COLO829 (cell line): ENCODE measurements around the gene BNIP5.

Source experiments
- DNase-seq: peaks from one replicate; pipeline ENCODE4 v3.0.0; 2012; ENCODE audit warnings: low spot score

The BNIP5 gene

GRCh38 chr6:36323062-36323461, 13.6 kb downstream of the BNIP5 start:
- no peak for DNase-seq

GRCh38 chr6:36322591-36322990, 14.1 kb downstream of the BNIP5 start:
- DNase-seq, result no peak

GRCh38 chr6:36320475-36320874, 16.2 kb downstream of the BNIP5 start:
- peak; percentile 38 for DNase-seq

- DNase-seq, result no peak
Observed at GRCh38 chr6:36319821-36320220, 16.9 kb downstream of the BNIP5 start.

- DNase-seq, result no peak
Observed at GRCh38 chr6:36319436-36319762, 17.3 kb downstream of the BNIP5 start.

- no peak for DNase-seq
Observed at GRCh38 chr6:36318690-36319435, 17.8 kb downstream of the BNIP5 start.

GRCh38 chr6:36317623-36318022, 19.1 kb downstream of the BNIP5 start:
- DNase-seq, result no peak

GRCh38 chr6:36315921-36316320, 20.8 kb downstream of the BNIP5 start:
- no peak for DNase-seq

- peak; percentile 59 for DNase-seq
Observed at GRCh38 chr6:36314221-36315014, 22.3 kb downstream of the BNIP5 start.

- DNase-seq, result no peak
Observed at GRCh38 chr6:36313649-36313936, 23.1 kb downstream of the BNIP5 start.

GRCh38 chr6:36312854-36313648, 23.6 kb downstream of the BNIP5 start:
- no peak for DNase-seq

DNA sequence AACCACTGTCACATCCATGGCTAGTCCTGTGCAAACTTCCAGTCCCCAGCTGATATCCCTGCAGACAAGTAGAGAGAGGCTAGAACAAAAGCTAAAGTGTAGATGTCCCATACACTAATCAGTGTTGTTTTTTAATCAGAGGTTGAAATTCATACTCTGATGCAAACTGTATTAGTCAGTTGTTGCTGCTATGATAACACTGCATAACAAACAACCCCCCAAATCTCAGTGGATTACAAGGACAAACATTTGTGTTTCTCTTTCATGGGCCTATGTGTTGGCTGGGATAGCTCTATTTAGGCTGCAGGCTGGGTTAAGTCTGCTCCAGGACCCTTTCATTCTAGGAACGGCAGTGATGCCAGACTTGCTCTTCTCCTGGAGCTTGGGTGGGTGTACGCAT, 26.8 kb downstream of the BNIP5 start:
- no peak for DNase-seq

DNA sequence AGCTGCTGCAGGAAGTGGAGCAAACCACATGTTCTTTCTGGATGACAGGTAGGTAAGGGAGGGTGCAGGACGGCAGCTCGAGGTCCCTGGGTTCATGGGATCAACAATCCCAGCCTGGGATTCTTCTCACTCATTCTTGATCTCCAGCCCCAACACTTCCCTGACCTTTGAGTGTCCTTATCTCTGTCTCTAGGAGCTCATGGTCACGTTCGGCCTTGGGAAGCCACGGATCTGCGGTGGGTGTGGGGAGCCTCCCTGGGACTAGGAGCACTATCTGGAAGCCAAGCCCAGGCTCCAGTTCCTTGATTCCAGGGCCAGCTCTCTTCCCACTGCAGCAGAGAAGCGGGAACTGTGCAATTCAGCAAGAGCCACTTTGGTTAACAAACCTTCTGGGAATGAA, 27.5 kb downstream of the BNIP5 start:
- DNase-seq, result no peak

- DNase-seq, result no peak
Observed at GRCh38 chr6:36308514-36308913, 28.2 kb downstream of the BNIP5 start.

GRCh38 chr6:36306375-36306774, 30.3 kb downstream of the BNIP5 start:
- DNase-seq, result no peak

DNA sequence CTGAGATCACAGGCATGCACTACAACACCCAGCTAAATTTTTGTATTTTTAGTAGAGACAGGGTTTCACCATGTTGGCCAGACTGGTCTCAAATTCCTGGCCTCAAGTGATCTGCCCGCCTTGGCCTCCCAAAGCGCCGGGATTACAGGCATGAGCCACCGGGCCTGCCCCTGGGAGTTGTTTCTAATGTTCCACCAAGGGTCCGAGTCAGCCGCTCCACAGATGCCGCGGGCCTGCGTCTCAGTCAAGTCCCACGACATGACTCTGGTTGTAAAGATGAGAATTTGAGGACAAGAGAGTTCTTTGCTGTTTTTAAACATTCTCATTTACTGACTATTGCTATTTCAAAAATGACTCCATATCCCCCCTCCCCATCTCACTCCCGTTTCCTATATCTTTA, 30.8 kb downstream of the BNIP5 start:
- DNase-seq, result no peak

DNA sequence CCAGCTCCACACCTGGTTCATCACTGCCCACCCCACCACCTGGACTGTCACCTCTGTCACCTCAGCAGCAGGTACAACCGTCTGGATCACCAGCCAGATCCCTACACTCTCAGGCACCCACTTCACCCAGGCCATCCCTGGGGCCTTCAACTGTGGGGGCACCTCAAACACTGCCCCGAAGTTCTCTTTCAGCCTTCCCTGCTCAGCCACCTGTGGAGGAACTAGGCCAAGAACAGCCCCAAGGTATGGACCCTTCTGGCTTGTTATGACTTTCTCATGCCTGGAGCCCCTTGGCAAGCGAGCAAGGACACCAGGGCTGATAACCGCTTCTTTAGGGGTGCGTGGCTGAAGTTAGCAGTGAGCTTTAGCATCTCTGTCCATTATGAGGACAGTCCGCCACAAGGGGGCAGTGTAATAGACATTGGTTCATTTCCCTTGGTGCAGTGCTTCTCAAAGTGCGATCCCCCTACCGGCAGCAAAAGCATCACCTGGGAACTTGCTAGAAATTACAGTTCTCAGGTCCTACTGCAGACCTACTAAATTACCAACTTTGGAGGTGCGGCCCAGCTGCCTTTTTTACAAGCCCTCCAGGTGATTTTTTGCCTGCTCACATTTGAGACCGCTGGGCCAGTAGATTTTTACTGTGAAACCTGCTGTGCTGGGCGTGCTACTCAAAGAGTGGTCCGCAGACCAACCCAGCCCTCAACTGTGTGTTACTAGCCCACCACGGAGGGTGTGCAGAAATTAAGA, 34.3 kb downstream of the BNIP5 start:
- DNase-seq, result peak; percentile 84

DNA sequence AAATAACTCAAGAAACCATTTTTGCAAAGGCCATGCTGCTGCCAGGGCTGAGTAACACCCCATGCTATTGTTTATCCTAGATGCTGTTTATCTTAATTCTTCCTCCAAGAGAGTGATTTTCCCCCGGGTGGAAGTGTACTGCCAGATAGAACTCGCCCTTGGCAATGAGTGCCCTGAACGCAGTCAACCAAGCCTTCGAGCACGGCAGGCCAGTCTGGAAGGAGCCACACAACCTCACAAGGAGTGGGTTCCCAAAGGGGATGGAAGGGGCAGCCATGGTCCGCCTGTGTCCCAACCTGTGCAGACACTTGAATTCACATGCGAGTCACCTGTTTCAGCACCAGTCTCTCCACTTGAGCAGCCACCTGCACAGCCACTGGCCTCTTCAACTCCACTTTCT, 34.9 kb downstream of the BNIP5 start:
- DNase-seq, result no peak

DNA sequence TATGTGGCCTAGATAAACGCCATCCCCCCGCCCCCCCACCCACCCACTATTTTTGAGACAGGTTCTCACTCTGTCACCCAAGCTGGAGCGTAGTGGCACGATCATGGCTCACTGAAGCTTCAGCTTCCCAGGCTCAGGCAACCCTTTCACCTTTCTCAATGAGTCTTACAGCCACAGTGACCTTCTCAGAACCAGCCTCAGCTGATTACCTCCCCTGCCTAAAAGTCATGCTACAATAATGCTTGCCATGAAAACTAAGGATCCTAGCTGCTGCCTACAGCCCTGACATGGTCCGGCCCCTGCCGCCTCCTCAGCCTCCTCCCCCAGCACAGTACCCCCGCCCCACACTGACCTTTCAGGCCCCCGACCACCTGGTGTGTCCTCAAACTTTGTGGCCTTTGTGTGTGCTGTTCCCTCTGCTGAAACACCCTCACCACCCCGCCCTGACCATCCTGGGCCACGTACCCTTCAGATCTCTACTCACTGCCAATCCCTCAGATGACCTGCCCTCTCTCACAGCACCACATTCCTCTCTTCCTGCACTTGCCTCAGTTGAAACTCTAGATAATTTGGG, 35.5 kb downstream of the BNIP5 start:
- no peak for DNase-seq

GRCh38 chr6:36298027-36298426, 38.7 kb downstream of the BNIP5 start:
- DNase-seq, result no peak

- DNase-seq, result no peak
Observed at GRCh38 chr6:36297511-36297910, 39.2 kb downstream of the BNIP5 start.

- DNase-seq, result no peak
Observed at GRCh38 chr6:36297051-36297450, 39.6 kb downstream of the BNIP5 start.
